ENCODE data around the gene CENPK.

GRCh38 chr5:65483546-65484346 lies 79.2 kb downstream of the CENPK start:
- TF ChIP-seq EZH2 (IDR thresholded peaks at IDR 0.05; ENCODE audit: insufficient read depth, poor library complexity, severe bottlenecking) (no peak), EZH2phosphoT487 (IDR thresholded peaks at IDR 0.05; ENCODE audit: insufficient read depth, low read depth) (no peak)
